ENCODE measurements around the gene LY6G5B.

Gene LY6G5B

DNA sequence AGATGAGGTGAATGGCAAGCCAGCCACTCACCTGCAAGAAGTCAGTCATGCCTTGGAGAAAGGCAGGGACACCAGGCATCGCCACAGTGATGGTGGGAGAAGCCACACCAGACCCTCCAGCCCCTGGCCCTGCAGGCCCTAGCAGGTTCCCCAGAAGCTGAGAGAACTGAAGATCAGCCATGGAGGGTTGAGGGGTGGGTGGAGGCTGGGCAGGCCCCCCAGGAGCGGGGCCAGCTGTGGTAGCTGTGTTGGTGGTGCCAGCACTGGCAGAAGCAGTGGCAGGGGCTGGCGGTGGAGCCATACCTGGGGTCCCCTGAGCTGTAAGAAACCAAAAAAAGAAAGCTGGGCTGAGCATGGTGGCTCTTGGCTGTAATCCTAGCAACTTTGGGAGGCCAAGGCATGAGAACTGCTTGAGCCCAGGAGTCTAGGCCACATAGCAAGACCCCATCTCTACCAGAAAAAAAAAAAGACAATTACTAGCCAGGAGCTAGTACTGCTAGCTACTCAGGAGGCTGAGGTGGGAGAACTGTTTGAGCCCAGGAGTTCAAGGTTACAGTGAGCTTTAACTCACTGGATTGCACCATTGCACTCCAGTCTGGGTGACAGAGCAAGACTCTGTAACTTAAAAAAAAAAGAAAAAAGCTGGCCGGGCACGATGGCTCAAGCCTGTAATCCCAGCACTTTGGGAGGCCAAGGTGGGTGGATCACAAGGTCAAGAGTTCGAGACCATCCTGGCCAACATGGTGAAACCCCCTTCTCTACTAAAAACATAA is 26.8 kb upstream of the LY6G5B start:
- no peak for FAIRE-seq

DNA sequence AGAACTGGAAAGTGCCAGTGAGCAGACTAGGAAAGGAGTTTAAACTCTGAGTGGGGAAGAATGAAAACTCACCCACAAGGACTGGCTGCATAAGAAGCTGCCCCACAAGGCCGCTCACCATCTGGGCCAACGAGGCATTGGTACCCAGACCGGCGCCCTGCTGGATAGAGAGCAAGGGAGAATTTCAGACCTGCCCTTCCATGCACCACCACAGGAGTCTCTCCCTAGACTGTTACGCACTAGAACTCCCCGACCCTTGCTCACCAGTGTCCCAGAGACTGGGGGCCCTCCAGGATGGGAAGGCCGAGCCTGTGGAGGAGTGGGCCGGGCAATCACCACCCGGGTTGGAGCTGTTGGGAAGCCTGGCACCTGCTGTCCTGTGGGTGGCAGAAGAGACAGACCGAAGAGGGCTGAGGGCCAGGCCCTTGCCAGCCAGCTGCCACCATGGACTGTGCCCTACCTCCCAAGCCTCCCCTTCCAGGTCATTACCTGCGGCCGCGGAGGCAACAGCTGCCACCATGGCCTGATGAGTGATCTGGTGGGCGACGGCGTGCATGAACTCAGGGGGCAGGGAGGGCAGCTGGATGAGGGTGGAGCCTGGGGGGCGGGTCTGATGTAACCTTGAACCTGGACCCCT is 25.8 kb upstream of the LY6G5B start:
- FAIRE-seq = no peak

DNA sequence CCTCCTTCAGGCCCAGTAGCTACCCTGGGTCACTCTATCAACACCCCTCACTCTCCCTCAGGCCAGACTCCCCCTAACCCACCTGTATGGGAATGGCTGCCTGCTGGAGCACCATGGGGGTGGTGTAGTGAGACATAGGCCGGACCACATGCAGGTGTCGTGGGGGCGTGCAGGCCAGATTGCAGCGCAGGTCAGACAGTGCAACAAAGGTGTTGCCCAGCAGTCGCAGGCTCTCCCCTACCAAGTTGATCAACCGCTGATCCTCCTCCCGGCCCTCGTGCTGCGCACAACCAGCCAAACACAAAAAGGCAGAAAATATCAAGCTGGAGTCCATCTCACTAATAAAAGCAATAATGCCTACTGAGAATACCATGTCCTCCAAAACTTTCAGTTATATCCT is 24.5 kb upstream of the LY6G5B start:
- no peak for FAIRE-seq

GRCh38 chr6:31651602-31652191 is 18.1 kb upstream of the LY6G5B start:
- no peak for FAIRE-seq

DNA sequence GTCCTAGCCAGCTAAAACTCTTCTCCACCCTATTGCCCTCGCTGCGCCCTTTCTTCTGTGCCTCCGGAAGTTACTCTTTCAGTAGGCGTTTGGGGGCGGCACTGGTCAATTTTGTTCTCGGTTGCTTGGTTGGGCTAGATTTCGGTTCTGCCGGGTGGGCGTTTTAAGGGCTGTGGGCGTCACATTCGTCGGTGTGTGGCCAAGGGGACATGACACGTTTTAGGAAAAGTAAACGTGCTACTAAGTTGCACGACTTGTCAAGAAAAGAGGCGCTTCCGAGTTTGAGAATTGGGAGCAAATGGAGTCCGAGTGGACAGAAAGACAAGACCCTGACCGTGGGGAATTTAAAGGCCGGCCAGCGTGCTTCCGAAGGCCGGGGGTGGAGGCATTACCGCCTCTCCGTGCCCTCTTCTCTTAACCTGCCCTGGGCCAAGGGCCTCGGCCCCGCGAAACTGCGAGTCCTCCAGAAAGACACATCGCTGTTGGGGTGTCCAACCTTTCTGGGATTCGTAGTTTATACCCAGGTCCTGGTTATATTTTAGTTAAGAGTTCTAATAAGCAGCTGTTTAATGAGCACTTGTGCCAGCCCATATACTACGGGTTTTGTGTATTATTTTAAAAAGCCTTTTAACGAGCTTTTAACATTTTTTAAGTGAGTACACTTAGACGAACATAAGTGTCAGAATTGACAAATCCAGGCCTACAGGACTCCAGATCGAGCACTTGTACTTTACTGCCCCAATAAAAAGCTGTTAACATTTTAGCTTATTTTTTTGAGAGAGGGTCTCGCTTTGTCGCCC is 16.7 kb upstream of the LY6G5B start:
- FAIRE-seq = no peak

GRCh38 chr6:31654574-31655348 is 15.0 kb upstream of the LY6G5B start:
- FAIRE-seq = no peak

GRCh38 chr6:31655349-31656237 is 14.2 kb upstream of the LY6G5B start, which contains the start of gene APOM:
Gene APOM, plus strand, starts transcription at chr6:31655894. Its CDS starts 73 bp downstream, at chr6:31655967.
- no peak for FAIRE-seq

DNA sequence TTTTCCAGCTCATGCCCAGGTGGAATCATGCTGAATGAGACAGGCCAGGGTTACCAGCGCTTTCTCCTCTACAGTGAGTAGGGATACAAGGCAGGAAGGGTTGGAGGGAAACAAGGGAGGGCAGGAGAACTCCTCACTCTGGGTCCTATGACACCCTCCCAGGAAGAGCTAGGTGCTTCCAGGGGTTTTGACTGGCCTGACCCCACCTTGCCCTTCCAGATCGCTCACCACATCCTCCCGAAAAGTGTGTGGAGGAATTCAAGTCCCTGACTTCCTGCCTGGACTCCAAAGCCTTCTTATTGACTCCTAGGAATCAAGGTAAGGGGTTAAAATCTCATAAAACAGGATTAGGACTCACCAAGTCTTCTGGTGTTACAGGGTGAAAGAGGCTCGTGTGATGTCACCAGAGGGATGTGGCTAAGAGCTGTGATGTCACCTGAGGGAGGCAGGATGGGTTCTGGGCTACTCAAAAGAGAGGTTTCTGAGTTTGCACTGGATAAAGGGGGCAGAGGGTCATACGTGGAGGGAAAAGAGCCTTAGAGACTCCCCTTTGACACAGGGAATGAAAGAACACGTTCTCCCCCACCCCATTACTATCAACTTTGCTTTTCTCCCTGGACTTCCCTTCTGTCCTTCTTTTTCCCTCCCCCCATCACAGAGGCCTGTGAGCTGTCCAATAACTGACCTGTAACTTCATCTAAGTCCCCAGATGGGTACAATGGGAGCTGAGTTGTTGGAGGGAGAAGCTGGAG is 12.2 kb upstream of the LY6G5B start:
- no peak for FAIRE-seq

- no peak for FAIRE-seq
Measured at GRCh38 chr6:31658158-31658688, 11.6 kb upstream of the LY6G5B start.

DNA sequence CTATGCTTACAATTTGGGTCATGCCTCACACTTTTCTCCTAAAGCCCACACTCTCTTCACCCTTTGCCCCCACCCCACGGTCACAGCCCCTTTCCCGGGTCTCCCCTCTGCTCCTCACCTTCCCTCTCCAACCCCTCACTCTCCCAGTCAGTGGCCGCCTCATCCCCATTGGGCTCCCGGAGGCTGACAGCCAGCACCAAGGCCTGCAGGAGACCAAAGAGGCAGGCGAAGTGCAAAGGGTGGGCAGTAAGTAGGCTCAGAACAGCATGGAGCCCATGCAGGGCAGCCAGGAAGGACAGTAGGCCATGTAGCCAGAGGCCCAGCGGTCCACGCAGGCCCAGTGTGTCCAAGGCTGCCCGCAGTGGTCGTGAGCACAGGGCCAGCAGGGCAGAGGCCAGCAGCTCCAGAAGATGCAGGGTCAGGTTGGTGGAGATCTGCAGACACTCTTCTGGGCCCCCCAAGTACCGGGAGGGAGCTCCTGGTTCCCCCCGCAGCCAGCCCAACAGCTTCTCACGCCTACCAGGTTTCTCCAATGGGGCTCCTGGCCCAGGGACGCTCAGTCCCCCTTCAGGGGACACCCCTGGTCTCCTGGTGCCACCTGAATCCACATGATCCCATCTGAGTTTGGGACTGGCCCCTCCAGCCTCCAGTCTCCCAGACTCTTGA is 10.7 kb upstream of the LY6G5B start:
- no peak for FAIRE-seq

DNA sequence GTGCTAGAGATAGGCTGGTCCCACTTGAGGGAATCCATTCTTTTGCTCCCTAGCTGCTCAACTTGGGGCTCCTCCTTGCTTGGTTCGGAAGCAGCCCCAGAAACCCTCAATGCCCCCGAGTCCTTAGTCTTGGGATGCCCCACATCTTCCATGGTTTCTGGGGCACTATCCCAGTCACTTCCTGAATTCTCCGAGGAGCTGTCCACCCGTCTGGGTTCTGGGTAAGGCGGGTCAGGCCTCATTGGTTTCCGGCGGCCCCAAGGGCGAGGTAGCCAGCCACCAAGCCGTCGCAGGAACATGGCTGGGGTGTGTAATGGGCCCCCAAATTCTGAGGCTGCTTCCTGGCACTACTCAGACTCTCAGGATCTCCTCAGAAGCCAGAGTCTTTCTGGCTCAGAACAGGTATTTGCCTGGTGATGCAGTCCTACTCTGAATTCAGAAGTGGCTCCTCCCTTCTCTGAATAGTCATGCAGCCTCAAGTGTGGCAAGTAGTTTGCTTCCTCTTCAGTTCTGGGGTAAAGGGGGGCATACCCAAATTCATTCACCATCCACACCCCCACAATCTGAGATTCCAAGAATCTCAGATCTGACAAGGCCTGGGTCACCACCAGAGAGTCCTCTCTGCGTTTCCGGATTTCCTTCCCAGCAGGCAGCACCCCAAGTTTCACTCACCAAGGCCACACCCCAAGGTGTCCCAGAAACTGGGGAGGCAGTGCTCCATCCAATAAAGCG is 10.0 kb upstream of the LY6G5B start:
- FAIRE-seq = no peak

DNA sequence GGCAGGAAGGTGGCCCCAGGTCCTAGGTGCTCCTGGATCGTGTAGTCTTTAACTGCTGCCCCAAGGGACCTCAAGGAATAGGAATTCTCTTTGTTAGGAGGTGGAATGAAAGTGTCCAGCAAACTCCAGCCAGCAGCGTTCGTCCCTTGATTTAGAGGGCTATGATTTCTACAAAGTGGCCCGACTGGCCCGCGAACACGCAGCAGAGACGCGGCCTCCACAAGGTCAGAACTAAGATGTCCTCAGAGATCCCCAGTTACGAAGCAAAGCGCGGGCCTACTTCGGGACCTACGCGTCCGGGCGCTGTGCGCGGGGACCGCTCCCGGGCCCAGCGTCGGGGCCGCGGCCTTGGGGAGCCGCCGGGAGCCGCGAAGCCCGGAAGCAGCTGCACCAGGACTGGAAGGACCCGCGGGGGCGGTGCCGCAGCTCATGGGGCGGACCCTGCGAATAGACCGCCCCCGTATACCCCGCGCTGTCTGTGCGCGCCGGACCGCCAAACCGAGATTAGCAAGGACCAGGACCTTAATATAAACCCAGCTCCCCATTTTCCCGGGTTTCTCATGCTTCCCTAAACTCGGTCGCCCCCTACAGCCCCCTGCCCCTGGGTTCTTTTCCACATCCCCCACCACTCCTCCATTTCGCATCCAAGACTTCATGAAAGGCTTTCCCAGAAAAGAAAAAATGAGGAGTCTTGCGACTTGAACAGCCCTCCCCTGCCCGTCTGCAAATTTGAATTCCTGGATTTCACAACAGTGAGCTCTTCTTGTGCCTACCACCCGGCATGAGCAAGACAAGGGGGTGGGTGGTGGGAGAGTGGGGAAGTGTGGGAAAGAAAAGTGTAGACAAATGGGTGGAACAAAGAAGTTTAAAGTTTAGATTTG is 9.2 kb upstream of the LY6G5B start, which contains the start of gene C6orf47:
Gene C6orf47 (minus strand): TSS at position 398 of the 881 bp plus-strand sequence. CDS start 831 bp downstream, outside the sequence.
- FAIRE-seq = no peak

DNA sequence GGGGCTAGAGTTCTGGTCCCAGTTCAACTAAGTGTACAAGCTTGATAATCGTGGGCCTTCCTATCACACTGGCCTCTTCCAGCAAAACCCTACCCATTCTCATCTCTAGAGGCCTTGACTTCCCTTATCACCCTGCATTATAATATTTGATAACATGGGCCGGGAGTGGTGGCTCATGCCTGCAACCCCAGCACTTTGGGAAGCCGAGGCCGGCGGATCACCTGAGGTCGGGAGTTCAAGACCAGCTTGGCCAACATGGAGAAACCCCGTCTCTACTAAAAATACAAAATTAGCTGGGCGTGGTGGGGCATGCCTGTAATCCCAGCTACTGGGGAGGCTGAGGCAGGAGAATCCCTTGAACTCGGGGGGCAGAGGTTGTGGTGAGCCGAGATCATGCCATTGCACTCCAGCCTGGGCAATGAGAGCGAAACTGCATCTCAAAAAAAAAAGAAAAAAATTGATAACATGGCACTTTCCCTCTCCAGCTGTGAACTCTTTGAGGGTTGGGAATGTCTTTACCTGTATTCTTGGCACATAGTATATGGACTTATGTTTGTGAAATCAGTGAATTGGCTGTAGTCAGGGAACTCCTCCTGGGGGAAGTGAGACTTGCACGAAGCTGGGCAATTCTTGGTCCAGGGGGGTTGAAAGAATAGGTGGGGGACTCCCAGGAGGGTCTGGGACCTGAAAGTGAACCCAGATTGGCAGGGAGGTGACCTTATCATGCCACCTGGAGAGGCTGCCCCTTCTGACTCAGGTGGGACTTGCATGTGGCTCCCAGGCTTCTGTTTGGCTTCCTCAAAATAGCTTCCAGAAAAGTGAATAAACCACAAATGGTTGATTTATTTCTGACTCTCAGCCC is 8.3 kb upstream of the LY6G5B start:
- no peak for FAIRE-seq

- FAIRE-seq = no peak
Measured at GRCh38 chr6:31662124-31662723, 7.6 kb upstream of the LY6G5B start.

DNA sequence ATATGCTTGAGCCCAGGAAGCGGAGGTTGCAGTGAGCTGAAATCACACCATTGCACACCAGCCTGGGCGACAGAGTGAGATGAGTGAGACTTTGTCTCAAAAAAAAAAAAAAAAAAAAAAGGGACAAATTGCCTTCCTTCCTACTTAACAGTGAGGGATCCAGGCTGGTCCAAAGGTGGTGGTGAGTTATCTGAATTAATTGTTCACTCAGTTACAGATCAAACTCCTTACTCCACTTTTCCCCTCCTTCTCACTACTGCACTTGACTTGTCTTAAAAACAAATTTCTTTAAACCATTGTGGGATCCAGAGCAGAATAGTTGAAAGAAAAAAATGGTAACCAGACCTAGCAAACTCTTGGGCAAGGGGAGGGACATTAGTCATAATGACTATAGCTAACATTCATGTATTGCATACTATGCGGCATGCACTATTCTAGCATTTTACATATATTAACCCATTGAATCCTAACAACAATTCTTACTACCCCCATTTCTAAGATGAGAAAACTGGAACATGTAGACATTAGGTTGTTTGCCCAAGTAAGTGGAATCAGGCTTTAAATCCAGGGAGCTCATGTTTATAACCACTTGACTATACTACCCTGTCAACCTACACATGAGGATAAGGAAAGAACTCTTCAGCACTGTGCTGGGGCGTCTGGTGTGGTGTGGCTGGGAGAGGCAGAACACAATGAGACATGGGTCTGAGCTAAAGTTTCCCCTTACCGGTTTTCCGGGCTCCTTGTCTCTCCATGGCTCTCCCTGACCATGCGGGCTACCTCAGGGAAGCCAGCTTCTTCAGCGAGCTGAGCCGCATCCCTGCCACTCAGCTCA is 6.4 kb upstream of the LY6G5B start:
- no peak for FAIRE-seq
